Right cardiac atrium (tissue), 5 donors: Measurements from ENCODE around the gene MEIS2. TPM values are rescaled to one million over a fixed set of nuclear protein-coding genes. Genes with fewer than 3 reads are reported as not detected.

ENCODE experiments used
- ATAC-seq, 2 donors: fragments of 200-7000 bp; cut with Tn5 transposase; one replicate each; pipeline versions ENCODE4 v1.8.0 to v1.9.1; 2020; ENCODE audit warnings: moderate library complexity in 2 of 2, mild to moderate bottlenecking in 1 of 2
- DNase-seq, 3 donors: peaks; one replicate each; pipeline ENCODE4 v3.0.0-alpha.2; 2020
- H3K27ac ChIP-seq: one replicate; pipeline ENCODE4 v1.5.1; 2013; ENCODE audit warnings: mild to moderate bottlenecking, low read length, control low read depth, moderate library complexity
- H3K27me3 ChIP-seq: one replicate; pipeline ENCODE4 v1.6.1; 2013; ENCODE audit not compliant: control insufficient read depth, insufficient read depth
- H3K4me1 ChIP-seq: one replicate; pipeline ENCODE4 v1.6.1; 2013; ENCODE audit warnings: low read length; ENCODE audit not compliant: control insufficient read depth, insufficient read depth
- H3K4me3 ChIP-seq: one replicate; pipeline ENCODE4 v1.5.1; 2013; ENCODE audit warnings: low read length, control low read depth
- H3K9me3 ChIP-seq: one replicate; pipeline ENCODE4 v1.6.1; 2013; ENCODE audit warnings: low read length; ENCODE audit not compliant: control insufficient read depth
- WGBS: extraction: QIAGEN DNeasy Blood & Tissue Kit; methylation state at CpG from one replicate; pipeline ENCODE4 v1.1.7; 2013; 5-methylcytosine and 5-hydroxymethylcytosine counted together
- intact Hi-C, 4 donors: fragments of 100-400 bp; cut with DNase I; formaldehyde crosslinking; loops; one replicate each; pipeline versions ENCODE4 v1.11.0 to v1.14.0; 2022 to 2023
- polyA plus RNA-seq: library from polyadenylated mRNA; stranded (reverse); fragments of 200-250 nt; gene quantifications from one replicate; pipeline ENCODE4 v1.2.3, GENCODE V29; 2013
- total RNA-seq, 4 donors: library from RNA; stranded (reverse); fragmentation: NEBNext Ultra II Directional; extraction: Animal tissue kit (Norgen Biotek cat#: 25700); gene quantifications; one replicate each; pipeline ENCODE4 v1.2.1, GENCODE V29; 2021
- donor health status: healthy with polysubstance abuse.
- donor health status: DM: no; HTN: yes; CAD: no.
- donor health status: DM: no; HTN: no; CAD: no.
- donor health status: DM: no; HTN: yes; CAD: no; lungs with severe emphysema.
- donor health status: DM: yes; HTN: yes; CAD: no.

Gene MEIS2
- total and polyA plus RNA-seq, 5 donors, result 14.8 to 33.4 (median 29.6) TPM

DNA sequence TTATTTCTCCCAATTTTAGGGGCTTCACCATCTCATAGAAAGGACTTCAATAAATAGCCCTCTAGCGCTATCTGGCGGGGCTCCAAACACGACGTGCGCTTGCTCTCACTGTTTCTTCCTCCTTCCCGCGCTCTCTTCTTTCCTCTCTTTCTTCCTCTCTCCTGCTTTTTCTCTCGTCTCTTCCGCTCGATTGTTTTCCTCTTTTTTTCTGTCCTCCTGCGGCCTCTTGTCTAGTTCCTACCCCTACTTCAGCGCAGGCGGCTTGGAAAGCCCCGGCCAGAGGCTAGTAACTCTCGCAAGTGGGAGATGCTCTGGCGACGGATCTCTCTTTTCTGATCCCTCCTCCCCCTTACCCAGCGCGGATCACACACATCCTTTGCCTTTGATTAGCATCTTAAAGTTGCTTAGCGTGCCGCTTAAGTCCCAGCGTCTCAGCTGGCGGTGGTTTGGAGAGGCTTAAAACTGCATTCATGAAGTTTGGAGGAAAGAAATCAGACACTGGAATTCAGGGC is 6.2 kb upstream of the MEIS2 start:
- Histone ChIP-seq H3K27ac (peak overlapping the region; percentile 84), H3K4me3 (peak overlapping the region; percentile 62), H3K9me3 (no peaks in the 10 kb centered on the region), H3K27me3 (no peaks in the 10 kb centered on the region), H3K4me1 (peaks cover 2% of the 10 kb centered on the region)
- intact Hi-C loops, result loop anchor here in 1 of 4 donors (10.0 kb wide), 1 partner anchor 222 kb away; no protein-coding TSS in a partner anchor
- ATAC-seq (no peak), DNase-seq (peak; percentile 60 to 83 (median 71))
- WGBS, result 11% methylated on average over 23 of the region's 23 CpGs

DNA sequence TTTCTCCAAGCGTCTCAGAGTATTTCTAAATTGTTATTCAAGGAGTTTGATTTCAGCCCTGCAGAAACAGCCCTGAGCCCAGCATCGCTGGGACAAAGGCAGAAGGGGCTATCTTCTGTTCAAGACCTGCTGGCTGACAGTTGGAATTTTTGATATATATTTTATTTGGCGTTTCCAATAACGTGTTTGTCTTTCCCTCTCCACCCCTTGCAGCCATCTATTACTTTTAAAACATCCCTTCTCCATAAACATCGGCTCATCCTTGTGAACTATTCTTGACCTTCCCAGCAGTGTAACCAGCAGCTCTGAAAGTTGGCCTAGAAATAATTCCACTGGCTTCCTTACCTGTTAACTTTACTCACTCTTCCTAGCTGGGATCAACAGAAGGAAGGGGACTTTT is 5.5 kb upstream of the MEIS2 start:
- Histone ChIP-seq H3K27me3 (no peaks in the 10 kb centered on the region), H3K9me3 (no peaks in the 10 kb centered on the region), H3K27ac (no peak overlapping the region), H3K4me3 (no peak overlapping the region), H3K4me1 (peaks cover 2% of the 10 kb centered on the region)
- DNase-seq (no peak), ATAC-seq (no peak)
- 67% methylated on average over 5 of the region's 5 CpGs for WGBS
- intact Hi-C loops, result loop anchor here in 1 of 4 donors (10.0 kb wide), 1 partner anchor 221 kb away; no protein-coding TSS in a partner anchor

- Histone ChIP-seq H3K27me3 (no peaks in the 10 kb centered on the region), H3K27ac (no peak overlapping the region), H3K9me3 (no peaks in the 10 kb centered on the region), H3K4me1 (peaks cover 2% of the 10 kb centered on the region), H3K4me3 (no peak overlapping the region)
- ATAC-seq, result no peak
- intact Hi-C loops, result loop anchor here in 1 of 4 donors (10.0 kb wide), 1 partner anchor 220 kb away; no protein-coding TSS in a partner anchor
- 73% methylated on average over 2 of the region's 2 CpGs for WGBS
- DNase-seq, result no peak
Observed at GRCh38 chr15:37105029-37105428, 4.7 kb upstream of the MEIS2 start.

- no peaks in the 10 kb centered on the region for H3K9me3 ChIP-seq
- no peak overlapping the region for H3K4me3 ChIP-seq
- ATAC-seq, result no peak
- H3K27me3 ChIP-seq, result no peaks in the 10 kb centered on the region
- intact Hi-C loops, result loop anchor here in 2 of 4 donors (5.0 to 10.0 kb wide), 2 partner anchors 220 to 222 kb away; no protein-coding TSS in a partner anchor
- peak in 1 of 3 donors; percentile 31 for DNase-seq
- no peak overlapping the region for H3K27ac ChIP-seq
- H3K4me1 ChIP-seq, result peaks cover 2% of the 10 kb centered on the region
- WGBS, result 62% methylated on average over 12 of the region's 12 CpGs
Observed at GRCh38 chr15:37104424-37104981, 4.2 kb upstream of the MEIS2 start.

GRCh38 chr15:37103475-37104423 is 3.4 kb upstream of the MEIS2 start:
- Histone ChIP-seq H3K27ac (no peak overlapping the region), H3K4me3 (peak overlapping the region; percentile 3), H3K9me3 (no peaks in the 10 kb centered on the region), H3K4me1 (peaks cover 2% of the 10 kb centered on the region), H3K27me3 (no peaks in the 10 kb centered on the region)
- DNase-seq, result peak in 2 of 3 donors; percentile 43 to 49
- 64% methylated on average over 27 of the region's 27 CpGs for WGBS
- intact Hi-C loops, result loop anchor here in 2 of 4 donors (5.0 to 10.0 kb wide), 2 partner anchors 219 to 221 kb away; no protein-coding TSS in a partner anchor
- no peak for ATAC-seq

- Histone ChIP-seq H3K4me1 (peaks cover 2% of the 10 kb centered on the region), H3K27me3 (no peaks in the 10 kb centered on the region), H3K4me3 (peak overlapping the region; percentile 97), H3K27ac (no peak overlapping the region), H3K9me3 (no peaks in the 10 kb centered on the region)
- no peak for ATAC-seq
- DNase-seq, result no peak
- intact Hi-C loops, result loop anchor here in 2 of 4 donors (5.0 to 10.0 kb wide), 2 partner anchors 218 to 221 kb away; no protein-coding TSS in a partner anchor
- WGBS, result 43% methylated on average over 2 of the region's 2 CpGs
Observed at GRCh38 chr15:37103163-37103435, 2.8 kb upstream of the MEIS2 start.

DNA sequence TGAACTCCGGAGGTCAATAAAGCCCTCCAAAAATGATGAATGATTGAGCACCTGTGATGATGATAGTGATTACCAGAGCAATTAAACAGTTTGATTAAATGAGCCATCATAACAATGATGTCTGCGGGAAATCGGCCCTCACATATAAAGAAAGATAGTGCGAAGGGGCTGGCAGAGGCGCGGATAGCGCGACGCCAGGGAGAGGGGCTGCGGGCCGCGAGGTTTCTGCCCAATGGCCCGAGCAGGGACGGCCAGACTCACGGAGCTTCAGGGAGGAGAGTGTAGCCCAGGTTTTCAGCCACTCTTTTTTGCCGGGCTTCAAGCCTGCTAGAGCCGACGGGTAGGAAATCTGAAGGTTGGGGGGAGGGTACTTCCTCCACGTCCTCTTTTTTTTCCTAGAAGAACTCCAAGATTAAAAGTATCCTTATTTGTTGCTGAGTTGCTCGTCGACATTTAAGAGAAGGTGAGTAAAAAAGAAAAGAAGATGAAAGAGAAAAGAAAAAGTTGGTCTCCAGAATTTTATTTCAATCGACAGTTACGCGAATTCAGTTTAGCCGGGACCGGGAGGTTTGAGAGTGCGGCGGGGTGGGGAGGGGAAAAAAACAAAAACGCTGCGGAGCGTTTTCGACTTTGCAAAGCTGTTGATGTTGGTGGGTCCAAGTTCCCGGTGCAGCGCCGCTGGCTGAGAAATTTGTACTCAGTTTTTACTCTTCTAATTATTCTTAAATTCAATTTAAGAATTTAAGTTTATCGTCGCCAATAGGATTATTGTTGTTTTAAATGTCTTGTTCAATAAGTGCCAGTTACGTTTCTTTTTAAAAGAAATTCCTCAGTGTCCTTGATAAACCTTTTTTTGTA is 2.2 kb upstream of the MEIS2 start:
- Histone ChIP-seq H3K27me3 (no peaks in the 10 kb centered on the region), H3K27ac (peak overlapping the region; percentile 79), H3K9me3 (no peaks in the 10 kb centered on the region), H3K4me3 (peak overlapping the region; percentile 97), H3K4me1 (peaks cover 2% of the 10 kb centered on the region)
- intact Hi-C loops, result loop anchor here in 2 of 4 donors (5.0 to 10.0 kb wide), 2 partner anchors 218 to 220 kb away; no protein-coding TSS in a partner anchor
- ATAC-seq (no peak), DNase-seq (peak; percentile 30 to 60 (median 45))
- WGBS, result 5% methylated on average over 38 of the region's 38 CpGs

- Histone ChIP-seq H3K27ac (peak overlapping the region; percentile 94), H3K4me1 (peaks cover 2% of the 10 kb centered on the region), H3K27me3 (no peaks in the 10 kb centered on the region), H3K9me3 (no peaks in the 10 kb centered on the region), H3K4me3 (peak overlapping the region; percentile 97)
- no peak for DNase-seq
- intact Hi-C loops, result loop anchor here in 2 of 4 donors (5.0 to 10.0 kb wide), 2 partner anchors 217 to 220 kb away; no protein-coding TSS in a partner anchor
- ATAC-seq, result peak; percentile 3 to 5
- WGBS, result 1% methylated on average over 15 of the region's 15 CpGs
Observed at GRCh38 chr15:37101980-37102304, 1.6 kb upstream of the MEIS2 start.

DNA sequence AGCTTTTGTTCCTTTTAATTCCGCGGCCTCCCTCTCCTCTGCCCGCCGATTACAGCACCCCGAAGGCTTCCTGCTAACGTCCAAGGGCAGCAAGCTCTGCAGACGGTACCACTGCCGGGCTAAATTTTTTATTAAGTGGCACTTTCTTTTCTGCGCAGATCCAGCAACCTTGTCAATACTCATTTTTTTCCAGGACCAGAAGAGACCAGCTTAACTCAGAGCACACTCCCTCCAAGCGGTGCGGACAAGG is 542 bp upstream of the MEIS2 start:
- under 1% methylated on average over 11 of the region's 11 CpGs for WGBS
- H3K9me3 ChIP-seq, result no peaks in the 10 kb centered on the region
- ATAC-seq (peak; percentile 1 to 4), DNase-seq (no peak)
- peak overlapping the region; percentile 97 for H3K4me3 ChIP-seq
- H3K4me1 ChIP-seq, result peaks cover 2% of the 10 kb centered on the region
- H3K27me3 ChIP-seq, result no peaks in the 10 kb centered on the region
- intact Hi-C loops, result loop anchor here in 2 of 4 donors (5.0 to 10.0 kb wide), 2 partner anchors 216 to 219 kb away; no protein-coding TSS in a partner anchor
- peak overlapping the region; percentile 94 for H3K27ac ChIP-seq

DNA sequence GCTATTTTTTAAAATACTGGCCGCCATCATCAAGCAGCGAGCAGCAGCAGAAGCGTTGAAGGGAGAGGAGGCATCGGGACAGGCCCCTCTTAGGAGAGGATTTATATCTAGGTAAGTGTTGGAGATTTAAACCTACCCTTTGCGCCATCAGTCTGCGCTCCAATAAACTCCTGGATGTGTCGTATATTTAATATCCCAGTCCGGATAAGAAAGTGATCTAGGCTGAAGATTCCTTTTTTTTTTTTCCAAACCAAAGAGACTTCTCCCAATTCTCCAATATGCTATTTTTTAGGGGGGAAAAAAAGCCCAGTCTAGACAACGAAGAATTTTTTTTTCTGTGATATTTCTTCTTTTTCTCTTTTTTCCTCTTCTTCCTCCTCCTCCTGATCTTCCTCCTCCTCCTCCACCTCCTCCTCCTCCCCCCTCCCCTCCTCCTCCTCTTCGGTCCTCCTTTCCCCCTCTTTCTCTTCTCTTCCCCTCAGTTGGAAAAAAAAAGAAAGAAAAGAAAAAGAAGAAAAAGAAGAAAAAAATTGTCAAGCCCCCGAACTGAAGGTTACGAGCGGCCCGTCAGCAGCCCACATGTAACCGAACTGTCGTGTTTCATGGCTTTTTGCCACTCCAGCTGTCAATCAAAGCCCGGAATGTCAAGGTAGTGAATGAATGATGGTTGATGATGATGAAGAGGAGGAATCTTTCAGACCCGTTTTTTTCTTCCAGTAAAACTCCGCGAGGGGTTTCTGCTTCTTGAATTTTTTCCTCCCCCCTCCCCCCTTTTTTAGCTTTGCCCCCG is 835 bp downstream of the MEIS2 start:
- Histone ChIP-seq H3K4me1 (peaks cover 2% of the 10 kb centered on the region), H3K4me3 (peak overlapping the region; percentile 97), H3K9me3 (no peaks in the 10 kb centered on the region), H3K27me3 (no peaks in the 10 kb centered on the region), H3K27ac (peak overlapping the region; percentile 90)
- DNase-seq (peak in 2 of 3 donors; percentile 40 to 78), ATAC-seq (no peak)
- intact Hi-C loops, result loop anchor here in 2 of 4 donors (5.0 to 10.0 kb wide), 3 partner anchors 85 to 217 kb away; no protein-coding TSS in a partner anchor
- 1% methylated on average over 21 of the region's 21 CpGs for WGBS
